Coronary artery (tissue), 2 donors: ENCODE data around the gene GSKIP.

Experiments
- DNase-seq: peaks from one replicate; pipeline ENCODE4 v3.0.0-alpha.2; 2017; ENCODE audit warnings: low spot score
- H3K27ac ChIP-seq, 2 donors: fragments of 200-600 bp; sonication (generic); one replicate each; pipeline ENCODE4 v1.5.1; 2016 to 2019
- H3K4me3 ChIP-seq: fragments of 200-600 bp; sonication (generic); 2 replicates; pipeline ENCODE4 v1.5.1; 2016; ENCODE audit warnings: mild to moderate bottlenecking, moderate library complexity
- TF ChIP-seq, protein P1 (sequence below): fragments of 200-600 bp; sonication (generic); IDR thresholded peaks from one replicate; pipeline ENCODE4 v1.5.1; 2019; ENCODE audit warnings: antibody characterized with exemption

Gene GSKIP

DNA sequence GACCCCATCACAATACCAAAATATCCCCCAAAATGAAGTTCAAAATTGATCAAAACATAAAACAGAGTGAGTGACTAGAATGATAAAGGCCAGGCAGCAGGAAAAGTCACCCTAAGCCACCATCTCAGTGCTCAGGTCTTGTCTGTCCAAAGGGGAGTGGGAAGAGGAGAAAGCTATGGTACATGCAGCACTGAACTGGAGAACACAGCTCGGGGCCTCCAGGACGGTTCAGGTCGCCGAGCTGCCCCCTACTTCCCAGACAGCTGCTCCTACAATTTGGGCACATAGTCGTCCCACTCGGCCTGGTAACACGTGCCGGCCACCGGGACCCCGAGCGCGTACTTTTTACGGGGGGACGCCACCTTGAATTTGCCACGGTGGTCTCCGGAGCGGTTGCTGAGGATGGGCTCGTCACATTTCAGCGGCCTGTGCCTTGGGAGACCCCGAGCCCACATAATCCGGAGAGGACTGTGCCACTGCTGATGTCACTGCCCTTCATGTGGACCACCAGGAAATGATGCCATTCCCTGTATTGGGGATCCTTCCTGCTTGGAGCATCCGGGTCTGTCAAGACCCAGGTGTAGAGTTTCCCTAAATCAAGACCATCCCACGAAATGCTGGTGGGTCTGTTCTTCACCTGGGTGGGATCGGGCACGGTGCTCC is 60.3 kb downstream of the GSKIP start:
- TF ChIP-seq, protein P1, sequence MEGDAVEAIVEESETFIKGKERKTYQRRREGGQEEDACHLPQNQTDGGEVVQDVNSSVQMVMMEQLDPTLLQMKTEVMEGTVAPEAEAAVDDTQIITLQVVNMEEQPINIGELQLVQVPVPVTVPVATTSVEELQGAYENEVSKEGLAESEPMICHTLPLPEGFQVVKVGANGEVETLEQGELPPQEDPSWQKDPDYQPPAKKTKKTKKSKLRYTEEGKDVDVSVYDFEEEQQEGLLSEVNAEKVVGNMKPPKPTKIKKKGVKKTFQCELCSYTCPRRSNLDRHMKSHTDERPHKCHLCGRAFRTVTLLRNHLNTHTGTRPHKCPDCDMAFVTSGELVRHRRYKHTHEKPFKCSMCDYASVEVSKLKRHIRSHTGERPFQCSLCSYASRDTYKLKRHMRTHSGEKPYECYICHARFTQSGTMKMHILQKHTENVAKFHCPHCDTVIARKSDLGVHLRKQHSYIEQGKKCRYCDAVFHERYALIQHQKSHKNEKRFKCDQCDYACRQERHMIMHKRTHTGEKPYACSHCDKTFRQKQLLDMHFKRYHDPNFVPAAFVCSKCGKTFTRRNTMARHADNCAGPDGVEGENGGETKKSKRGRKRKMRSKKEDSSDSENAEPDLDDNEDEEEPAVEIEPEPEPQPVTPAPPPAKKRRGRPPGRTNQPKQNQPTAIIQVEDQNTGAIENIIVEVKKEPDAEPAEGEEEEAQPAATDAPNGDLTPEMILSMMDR: no peak
- no peak for DNase-seq

GRCh38 chr14:96424109-96424989 is 61.0 kb downstream of the GSKIP start:
- no peak overlapping the region for H3K27ac ChIP-seq
- H3K4me3 ChIP-seq: peak overlapping the region; percentile 57
- TF ChIP-seq, protein P1: peak; percentile 61
- DNase-seq: no peak

More for the DNA sequence above, 60.3 kb downstream of the GSKIP start:
- Histone ChIP-seq H3K4me3 (peak overlapping the region; percentile 57), H3K27ac (no peak overlapping the region)

DNA sequence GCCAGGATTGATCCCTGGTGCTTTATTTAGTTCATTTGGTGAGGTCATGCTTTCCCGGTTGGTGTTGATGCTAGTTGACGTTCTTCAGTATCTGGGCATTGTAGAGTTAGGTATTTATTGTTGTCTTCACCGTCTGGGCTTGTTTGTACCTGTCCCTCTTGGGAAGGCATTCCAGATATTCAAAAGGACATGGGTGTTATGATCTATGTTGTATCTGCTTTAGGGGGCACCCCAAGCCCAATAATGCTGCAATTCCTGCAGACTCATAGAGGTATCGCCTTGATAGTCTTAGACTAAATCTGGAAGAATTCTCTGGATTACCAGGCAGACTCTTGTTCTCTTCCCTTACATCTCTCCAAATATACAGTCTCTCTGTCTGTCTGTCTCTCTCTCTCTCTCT is 70.7 kb downstream of the GSKIP start:
- TF ChIP-seq, protein P1: no peak
- Histone ChIP-seq H3K27ac (no peak overlapping the region), H3K4me3 (no peak overlapping the region)
- DNase-seq: no peak
